GM12878 (cell line): Measurements from ENCODE around the gene CXorf65. TPM values are rescaled to one million over a fixed set of nuclear protein-coding genes. Genes with fewer than 3 reads are reported as not detected.
A peak's percentile ranks its signal among the peaks of the same experiment; 100 is the strongest.

Experiments
- BACH1 ChIP-seq: fragments of 450-650 bp; IDR thresholded peaks from 2 replicates; pipeline ENCODE4 v1.6.1; 2017; ENCODE audit warnings: mild to moderate bottlenecking, borderline replicate concordance
- CBFB ChIP-seq: IDR thresholded peaks from 2 replicates; pipeline ENCODE4 v1.6.1; 2016; ENCODE audit warnings: antibody characterized with exemption, low read depth
- FOS ChIP-seq: IDR thresholded peaks from 3 replicates; pipeline ENCODE4 v1.6.1; 2011; ENCODE audit warnings: borderline replicate concordance; ENCODE audit not compliant: insufficient read length; ENCODE audit errors: extremely low read depth
- KLF5 ChIP-seq: fragments of 450-650 bp; IDR thresholded peaks from 2 replicates; pipeline ENCODE4 v1.6.1; 2014; ENCODE audit warnings: mild to moderate bottlenecking; ENCODE audit not compliant: partially characterized antibody
- LARP7 ChIP-seq: fragments of 450-650 bp; IDR thresholded peaks from 2 replicates; pipeline ENCODE4 v1.6.1; 2017; ENCODE audit warnings: mild to moderate bottlenecking
- NFIC ChIP-seq: IDR thresholded peaks from 2 replicates; pipeline ENCODE4 v1.6.1; 2012; ENCODE audit warnings: low read depth, mild to moderate bottlenecking, inconsistent platforms, low read length, moderate library complexity
- NFYB ChIP-seq: IDR thresholded peaks from 2 replicates; pipeline ENCODE4 v1.6.1; 2011; ENCODE audit warnings: low read depth, mild to moderate bottlenecking, low read length, improper control_type of control experiment, moderate library complexity; ENCODE audit not compliant: insufficient read depth
- PML ChIP-seq: IDR thresholded peaks from 2 replicates; pipeline ENCODE4 v1.6.1; 2012; ENCODE audit warnings: low read length, inconsistent platforms
- POLR2AphosphoS2 ChIP-seq: IDR thresholded peaks from 2 replicates; pipeline ENCODE4 v1.6.1; 2011; ENCODE audit warnings: low read depth, mild to moderate bottlenecking, low read length, improper control_type of control experiment, moderate library complexity
- RAD51 ChIP-seq: fragments of 450-650 bp; IDR thresholded peaks from 2 replicates; pipeline ENCODE4 v1.6.1; 2016; ENCODE audit warnings: moderate library complexity, mild to moderate bottlenecking, inconsistent platforms
- RCOR1 ChIP-seq: conservative IDR thresholded peaks from 2 replicates; pipeline ENCODE4 v1.6.1; 2012; ENCODE audit warnings: low read depth, low read length, improper control_type of control experiment
- RELA ChIP-seq: fragments of 450-650 bp; IDR thresholded peaks from 2 replicates; pipeline ENCODE4 v1.8.0; 2014; ENCODE audit warnings: borderline replicate concordance; ENCODE audit not compliant: partially characterized antibody
- RFX5 ChIP-seq: IDR thresholded peaks from 2 replicates; pipeline ENCODE4 v1.6.1; 2011; ENCODE audit warnings: low read depth, low read length, improper control_type of control experiment
- RUNX3 ChIP-seq: IDR thresholded peaks from 2 replicates; pipeline ENCODE4 v1.6.1; 2012; ENCODE audit warnings: low read length, inconsistent platforms
- polyA plus RNA-seq, 11 experiments: library from polyadenylated mRNA; depleted of rRNA in 4 of 11; unstranded in 6 of 11; stranded (reverse) in 5 of 11; fragments of >200 nt; fragmentation: Nextera tagmentation in 4 of 11; fragmentation: Illumina TruSeq in 1 of 11; extraction: Ambion mirVana in 4 of 11; extraction: Trizol in 1 of 11; gene quantifications; 1 replicate in 1 of 11; 2 replicates in 10 of 11; pipeline versions ENCODE4 v1.2.1 to v1.2.3, GENCODE V29; 2011 to 2016; ENCODE audit warnings: inconsistent platforms in 2 of 11, missing spikeins in 2 of 11, low read depth in 1 of 11
- total RNA-seq, 4 experiments: library from RNA; depleted of rRNA in 3 of 4; stranded (reverse); fragments of >200 nt in 3 of 4; fragmentation: Illumina TruSeq in 1 of 4; extraction: Trizol in 1 of 4; gene quantifications; 2 replicates each; pipeline versions ENCODE4 v1.2.1 to v1.2.3, GENCODE V29; 2013 to 2021
- TF ChIP-seq, protein P1 (sequence below): IDR thresholded peaks from 2 replicates; pipeline ENCODE4 v1.6.1; 2011; ENCODE audit warnings: borderline replicate concordance, low read depth, mild to moderate bottlenecking, moderate library complexity, mixed read lengths, low read length; ENCODE audit not compliant: insufficient read depth; ENCODE audit errors: extremely low read length
- TF ChIP-seq, protein P2 (sequence below): fragments of 450-650 bp; IDR thresholded peaks from 2 replicates; pipeline ENCODE4 v1.6.1; 2017; ENCODE audit warnings: mild to moderate bottlenecking, moderate library complexity
- TF ChIP-seq, protein P3 (sequence below): IDR thresholded peaks from 2 replicates; pipeline ENCODE4 v1.6.1; 2011; ENCODE audit warnings: mild to moderate bottlenecking, low read depth, low read length, moderate library complexity; ENCODE audit not compliant: insufficient replicate concordance
- TF ChIP-seq, protein P4 (sequence below): fragments of 450-650 bp; formaldehyde crosslinking; IDR thresholded peaks from 2 replicates; pipeline ENCODE4 v1.5.0; 2022; ENCODE audit warnings: mild to moderate bottlenecking, missing genetic modification characterization

CXorf65 gene
- total and polyA plus RNA-seq, 10 of the 15 experiments (the other 5 are each of a cell fraction or from before 2014, with no cell fraction given), result 0.82 to 4.8 (median 2.3) TPM

DNA sequence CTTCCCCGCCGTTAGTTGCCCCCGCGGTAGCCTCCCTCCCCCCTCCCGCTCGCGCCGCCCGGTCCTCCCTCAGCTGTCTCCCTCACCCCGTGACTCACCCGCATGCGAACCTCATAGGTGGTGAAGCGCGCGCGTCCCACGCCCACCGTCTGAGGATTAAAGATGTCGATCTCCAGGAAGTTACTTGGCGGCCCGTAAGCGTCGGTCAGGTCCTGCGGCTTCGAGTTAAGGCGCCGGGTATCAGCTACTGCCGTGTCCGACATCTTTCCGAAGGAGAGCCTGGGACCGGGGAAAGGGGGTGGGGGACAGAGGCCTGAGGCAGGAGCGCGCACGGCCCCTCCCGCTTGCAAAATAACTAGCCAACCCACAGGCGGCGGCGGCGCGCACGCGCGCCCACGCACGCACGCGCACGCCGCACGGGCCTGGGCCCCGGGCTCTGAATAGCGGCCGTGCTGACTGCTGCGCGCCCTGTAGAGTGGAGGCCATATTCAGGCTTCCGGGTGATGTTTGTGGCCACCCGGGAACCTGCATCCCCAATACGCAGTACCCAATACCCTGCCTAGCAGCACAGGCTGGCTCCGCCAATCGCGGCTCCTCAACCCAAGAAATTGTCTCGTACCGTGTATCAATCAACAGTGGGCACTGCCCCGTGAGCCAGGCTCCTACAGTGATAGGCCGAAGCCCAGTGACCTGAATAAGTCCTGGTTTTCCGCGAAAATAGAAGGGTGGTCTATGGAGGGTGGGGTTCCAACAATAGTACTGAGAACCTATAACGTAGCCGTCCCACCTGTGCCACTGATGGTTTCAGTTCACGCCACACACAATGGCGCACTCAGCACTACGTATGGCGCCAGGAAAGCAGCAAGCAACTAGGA lies 38.3 kb downstream of the CXorf65 start, which contains the start of gene SNX12 (continued):
- TF ChIP-seq, protein P1, sequence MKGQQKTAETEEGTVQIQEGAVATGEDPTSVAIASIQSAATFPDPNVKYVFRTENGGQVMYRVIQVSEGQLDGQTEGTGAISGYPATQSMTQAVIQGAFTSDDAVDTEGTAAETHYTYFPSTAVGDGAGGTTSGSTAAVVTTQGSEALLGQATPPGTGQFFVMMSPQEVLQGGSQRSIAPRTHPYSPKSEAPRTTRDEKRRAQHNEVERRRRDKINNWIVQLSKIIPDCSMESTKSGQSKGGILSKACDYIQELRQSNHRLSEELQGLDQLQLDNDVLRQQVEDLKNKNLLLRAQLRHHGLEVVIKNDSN, result peak; percentile 42
- TF ChIP-seq RELA (peak; percentile 54), NFYB (peak; percentile 76), LARP7 (peak; percentile 88), RCOR1 (0 out of 2 replicates have a peak, but pooled peaks have one; percentile 24), POLR2AphosphoS2 (peak; percentile 34; the same call in 1 of the 2 replicates), RAD51 (peak; percentile 59), KLF5 (peak; percentile 83), FOS (peak; percentile 87), BACH1 (peak; percentile 45; the same call in 1 of the 2 replicates), NFIC (peak; percentile 32; the same call in 1 of the 2 replicates), RFX5 (peak; percentile 91), CBFB (no peak), PML (peak; percentile 59; the same call in 1 of the 2 replicates), RUNX3 (peak; percentile 94)
- TF ChIP-seq, protein P2, sequence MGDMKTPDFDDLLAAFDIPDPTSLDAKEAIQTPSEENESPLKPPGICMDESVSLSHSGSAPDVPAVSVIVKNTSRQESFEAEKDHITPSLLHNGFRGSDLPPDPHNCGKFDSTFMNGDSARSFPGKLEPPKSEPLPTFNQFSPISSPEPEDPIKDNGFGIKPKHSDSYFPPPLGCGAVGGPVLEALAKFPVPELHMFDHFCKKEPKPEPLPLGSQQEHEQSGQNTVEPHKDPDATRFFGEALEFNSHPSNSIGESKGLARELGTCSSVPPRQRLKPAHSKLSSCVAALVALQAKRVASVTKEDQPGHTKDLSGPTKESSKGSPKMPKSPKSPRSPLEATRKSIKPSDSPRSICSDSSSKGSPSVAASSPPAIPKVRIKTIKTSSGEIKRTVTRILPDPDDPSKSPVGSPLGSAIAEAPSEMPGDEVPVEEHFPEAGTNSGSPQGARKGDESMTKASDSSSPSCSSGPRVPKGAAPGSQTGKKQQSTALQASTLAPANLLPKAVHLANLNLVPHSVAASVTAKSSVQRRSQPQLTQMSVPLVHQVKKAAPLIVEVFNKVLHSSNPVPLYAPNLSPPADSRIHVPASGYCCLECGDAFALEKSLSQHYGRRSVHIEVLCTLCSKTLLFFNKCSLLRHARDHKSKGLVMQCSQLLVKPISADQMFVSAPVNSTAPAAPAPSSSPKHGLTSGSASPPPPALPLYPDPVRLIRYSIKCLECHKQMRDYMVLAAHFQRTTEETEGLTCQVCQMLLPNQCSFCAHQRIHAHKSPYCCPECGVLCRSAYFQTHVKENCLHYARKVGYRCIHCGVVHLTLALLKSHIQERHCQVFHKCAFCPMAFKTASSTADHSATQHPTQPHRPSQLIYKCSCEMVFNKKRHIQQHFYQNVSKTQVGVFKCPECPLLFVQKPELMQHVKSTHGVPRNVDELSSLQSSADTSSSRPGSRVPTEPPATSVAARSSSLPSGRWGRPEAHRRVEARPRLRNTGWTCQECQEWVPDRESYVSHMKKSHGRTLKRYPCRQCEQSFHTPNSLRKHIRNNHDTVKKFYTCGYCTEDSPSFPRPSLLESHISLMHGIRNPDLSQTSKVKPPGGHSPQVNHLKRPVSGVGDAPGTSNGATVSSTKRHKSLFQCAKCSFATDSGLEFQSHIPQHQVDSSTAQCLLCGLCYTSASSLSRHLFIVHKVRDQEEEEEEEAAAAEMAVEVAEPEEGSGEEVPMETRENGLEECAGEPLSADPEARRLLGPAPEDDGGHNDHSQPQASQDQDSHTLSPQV, result peak; percentile 49; the same call in 1 of the 2 replicates
- TF ChIP-seq, protein P3, sequence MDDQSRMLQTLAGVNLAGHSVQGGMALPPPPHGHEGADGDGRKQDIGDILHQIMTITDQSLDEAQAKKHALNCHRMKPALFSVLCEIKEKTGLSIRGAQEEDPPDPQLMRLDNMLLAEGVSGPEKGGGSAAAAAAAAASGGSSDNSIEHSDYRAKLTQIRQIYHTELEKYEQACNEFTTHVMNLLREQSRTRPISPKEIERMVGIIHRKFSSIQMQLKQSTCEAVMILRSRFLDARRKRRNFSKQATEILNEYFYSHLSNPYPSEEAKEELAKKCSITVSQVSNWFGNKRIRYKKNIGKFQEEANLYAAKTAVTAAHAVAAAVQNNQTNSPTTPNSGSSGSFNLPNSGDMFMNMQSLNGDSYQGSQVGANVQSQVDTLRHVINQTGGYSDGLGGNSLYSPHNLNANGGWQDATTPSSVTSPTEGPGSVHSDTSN, result peak; percentile 76
- TF ChIP-seq, protein P4, sequence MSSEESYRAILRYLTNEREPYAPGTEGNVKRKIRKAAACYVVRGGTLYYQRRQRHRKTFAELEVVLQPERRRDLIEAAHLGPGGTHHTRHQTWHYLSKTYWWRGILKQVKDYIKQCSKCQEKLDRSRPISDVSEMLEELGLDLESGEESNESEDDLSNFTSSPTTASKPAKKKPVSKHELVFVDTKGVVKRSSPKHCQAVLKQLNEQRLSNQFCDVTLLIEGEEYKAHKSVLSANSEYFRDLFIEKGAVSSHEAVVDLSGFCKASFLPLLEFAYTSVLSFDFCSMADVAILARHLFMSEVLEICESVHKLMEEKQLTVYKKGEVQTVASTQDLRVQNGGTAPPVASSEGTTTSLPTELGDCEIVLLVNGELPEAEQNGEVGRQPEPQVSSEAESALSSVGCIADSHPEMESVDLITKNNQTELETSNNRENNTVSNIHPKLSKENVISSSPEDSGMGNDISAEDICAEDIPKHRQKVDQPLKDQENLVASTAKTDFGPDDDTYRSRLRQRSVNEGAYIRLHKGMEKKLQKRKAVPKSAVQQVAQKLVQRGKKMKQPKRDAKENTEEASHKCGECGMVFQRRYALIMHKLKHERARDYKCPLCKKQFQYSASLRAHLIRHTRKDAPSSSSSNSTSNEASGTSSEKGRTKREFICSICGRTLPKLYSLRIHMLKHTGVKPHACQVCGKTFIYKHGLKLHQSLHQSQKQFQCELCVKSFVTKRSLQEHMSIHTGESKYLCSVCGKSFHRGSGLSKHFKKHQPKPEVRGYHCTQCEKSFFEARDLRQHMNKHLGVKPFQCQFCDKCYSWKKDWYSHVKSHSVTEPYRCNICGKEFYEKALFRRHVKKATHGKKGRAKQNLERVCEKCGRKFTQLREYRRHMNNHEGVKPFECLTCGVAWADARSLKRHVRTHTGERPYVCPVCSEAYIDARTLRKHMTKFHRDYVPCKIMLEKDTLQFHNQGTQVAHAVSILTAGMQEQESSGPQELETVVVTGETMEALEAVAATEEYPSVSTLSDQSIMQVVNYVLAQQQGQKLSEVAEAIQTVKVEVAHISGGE (CRISPR knock-in tag), result no peak
